Endothelial cell (in vitro differentiated cells): ENCODE measurements around the gene TOM1L2. TPM values are rescaled to one million over a fixed set of nuclear protein-coding genes. Genes with fewer than 3 reads are reported as not detected.

Source experiments
- DNase-seq: peaks from one replicate; pipeline ENCODE4 v3.0.0; 2021; ENCODE audit warnings: low spot score
- H3K27ac Mint-ChIP-seq: one replicate; pipeline ENCODE4 v1.8.0; 2021; ENCODE audit warnings: mixed read lengths, inconsistent platforms; ENCODE audit not compliant: unreplicated experiment
- H3K27me3 Mint-ChIP-seq: one replicate; pipeline ENCODE4 v1.8.0; 2021; ENCODE audit warnings: mild to moderate bottlenecking, moderate library complexity, mixed read lengths, inconsistent platforms; ENCODE audit not compliant: unreplicated experiment
- H3K36me3 Mint-ChIP-seq: one replicate; pipeline ENCODE4 v1.8.0; 2021; ENCODE audit warnings: mild to moderate bottlenecking, low read depth, mixed read lengths, inconsistent platforms; ENCODE audit not compliant: unreplicated experiment
- H3K4me1 Mint-ChIP-seq: one replicate; pipeline ENCODE4 v1.8.0; 2021; ENCODE audit warnings: mild to moderate bottlenecking, mixed read lengths, inconsistent platforms; ENCODE audit not compliant: unreplicated experiment
- H3K4me3 Mint-ChIP-seq: one replicate; pipeline ENCODE4 v1.8.0; 2021; ENCODE audit warnings: mild to moderate bottlenecking, mixed read lengths, inconsistent platforms; ENCODE audit not compliant: unreplicated experiment
- H3K9me3 Mint-ChIP-seq: one replicate; pipeline ENCODE4 v1.8.0; 2021; ENCODE audit warnings: mixed read lengths, inconsistent platforms; ENCODE audit not compliant: unreplicated experiment
- total RNA-seq: library from RNA; stranded (reverse); fragmentation: NEBNext Ultra II Directional; extraction: Animal tissue kit (Norgen Biotek cat#: 25700); gene quantifications from one replicate; pipeline ENCODE4 v1.2.1, GENCODE V29; 2021; ENCODE audit not compliant: unreplicated experiment
- TF ChIP-seq, protein P1 (sequence below): fragments of 200-600 bp; sonication (generic); IDR thresholded peaks from one replicate; pipeline ENCODE4 v1.5.0; 2021; ENCODE audit warnings: antibody characterized with exemption; ENCODE audit not compliant: unreplicated experiment

The TOM1L2 gene
- total RNA-seq, 1 donor from 2014 or later, result 26.9 TPM

DNA sequence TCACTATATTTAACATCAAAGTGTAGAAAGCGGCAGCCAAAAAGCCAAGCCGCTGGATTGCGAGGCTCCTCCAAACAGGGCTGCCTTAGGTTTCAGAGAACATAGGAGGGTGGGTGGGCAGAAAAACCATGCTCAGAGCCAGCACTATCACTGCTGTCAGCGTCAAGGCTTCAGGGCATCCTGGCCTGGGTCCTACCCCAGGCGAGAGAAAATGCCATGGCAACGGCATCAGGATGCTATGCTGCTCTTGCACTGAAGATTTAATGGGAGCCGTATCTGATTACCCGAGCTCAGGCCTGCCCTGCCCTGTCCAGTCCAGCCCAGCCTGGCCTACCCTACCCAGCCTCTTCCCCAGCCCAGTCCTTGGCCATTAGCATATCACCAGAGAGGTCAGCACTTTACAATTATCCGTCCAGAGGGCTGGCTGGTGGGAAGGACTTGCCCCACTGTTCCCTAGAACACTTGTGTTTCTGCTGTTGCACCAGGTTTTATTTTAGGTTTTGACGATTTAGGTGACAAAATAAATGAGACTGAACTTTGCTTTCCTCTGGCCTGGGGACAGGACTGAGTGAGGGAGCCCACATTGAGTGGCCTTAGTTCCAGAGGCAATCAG is 61.1 kb downstream of the TOM1L2 start:
- Mint-ChIP-seq H3K36me3 (no peaks in the 10 kb centered on the region), H3K9me3 (no peaks in the 10 kb centered on the region), H3K27ac (no peak overlapping the region), H3K4me1 (peaks cover 16% of the 10 kb centered on the region), H3K27me3 (peaks cover 2% of the 10 kb centered on the region), H3K4me3 (no peak overlapping the region)
- no peak for DNase-seq
- TF ChIP-seq, protein P1, sequence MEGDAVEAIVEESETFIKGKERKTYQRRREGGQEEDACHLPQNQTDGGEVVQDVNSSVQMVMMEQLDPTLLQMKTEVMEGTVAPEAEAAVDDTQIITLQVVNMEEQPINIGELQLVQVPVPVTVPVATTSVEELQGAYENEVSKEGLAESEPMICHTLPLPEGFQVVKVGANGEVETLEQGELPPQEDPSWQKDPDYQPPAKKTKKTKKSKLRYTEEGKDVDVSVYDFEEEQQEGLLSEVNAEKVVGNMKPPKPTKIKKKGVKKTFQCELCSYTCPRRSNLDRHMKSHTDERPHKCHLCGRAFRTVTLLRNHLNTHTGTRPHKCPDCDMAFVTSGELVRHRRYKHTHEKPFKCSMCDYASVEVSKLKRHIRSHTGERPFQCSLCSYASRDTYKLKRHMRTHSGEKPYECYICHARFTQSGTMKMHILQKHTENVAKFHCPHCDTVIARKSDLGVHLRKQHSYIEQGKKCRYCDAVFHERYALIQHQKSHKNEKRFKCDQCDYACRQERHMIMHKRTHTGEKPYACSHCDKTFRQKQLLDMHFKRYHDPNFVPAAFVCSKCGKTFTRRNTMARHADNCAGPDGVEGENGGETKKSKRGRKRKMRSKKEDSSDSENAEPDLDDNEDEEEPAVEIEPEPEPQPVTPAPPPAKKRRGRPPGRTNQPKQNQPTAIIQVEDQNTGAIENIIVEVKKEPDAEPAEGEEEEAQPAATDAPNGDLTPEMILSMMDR, result no peak

DNA sequence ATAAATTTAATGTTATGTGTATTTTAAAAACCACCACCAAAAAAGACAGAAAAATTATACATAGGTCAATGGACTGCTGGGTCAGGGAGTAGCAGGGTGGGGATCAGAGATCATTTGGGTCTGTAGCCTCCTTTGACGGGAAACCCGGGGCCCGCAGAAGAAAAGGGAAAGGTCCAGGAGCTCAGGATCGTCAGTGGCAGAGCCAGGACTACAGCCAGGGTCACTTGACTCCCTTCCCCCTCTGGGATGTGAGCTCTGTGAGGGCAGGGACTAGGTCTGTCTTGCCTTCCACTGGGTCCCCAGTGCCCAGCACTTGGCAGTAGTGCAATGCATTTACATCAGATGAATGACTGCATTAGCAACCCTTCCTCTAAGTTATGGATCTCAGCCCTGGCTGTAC is 62.1 kb downstream of the TOM1L2 start:
- Mint-ChIP-seq H3K27ac (no peak overlapping the region), H3K4me1 (peaks cover 19% of the 10 kb centered on the region), H3K36me3 (peaks cover 4% of the 10 kb centered on the region), H3K4me3 (no peak overlapping the region), H3K27me3 (peaks cover 2% of the 10 kb centered on the region), H3K9me3 (no peaks in the 10 kb centered on the region)
- no peak for DNase-seq
- TF ChIP-seq, protein P1, result no peak

DNA sequence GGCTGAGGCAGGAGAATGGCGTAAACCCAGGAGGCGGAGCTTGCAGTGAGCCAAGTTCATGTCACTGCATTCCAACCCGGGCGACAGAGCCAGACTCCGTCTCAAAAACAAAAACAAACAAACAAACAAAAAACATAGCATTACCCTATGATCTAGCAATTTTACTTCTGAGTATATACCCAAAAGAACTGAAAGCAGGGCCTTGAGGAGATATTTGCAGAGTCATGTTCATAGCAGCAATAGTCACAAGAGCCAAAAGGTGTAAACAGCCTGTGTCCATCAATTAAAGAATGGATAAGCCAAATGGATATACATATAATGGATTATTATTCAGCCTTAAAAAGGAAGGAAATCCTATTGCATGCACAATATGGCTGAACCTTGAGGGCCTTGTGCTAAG is 63.1 kb downstream of the TOM1L2 start:
- H3K9me3 Mint-ChIP-seq, result no peaks in the 10 kb centered on the region
- H3K27ac Mint-ChIP-seq, result no peak overlapping the region
- H3K4me3 Mint-ChIP-seq, result no peak overlapping the region
- no peak for DNase-seq
- TF ChIP-seq, protein P1, result no peak
- peaks cover 4% of the 10 kb centered on the region for H3K36me3 Mint-ChIP-seq
- H3K27me3 Mint-ChIP-seq, result peaks cover 2% of the 10 kb centered on the region
- H3K4me1 Mint-ChIP-seq, result peaks cover 17% of the 10 kb centered on the region

DNA sequence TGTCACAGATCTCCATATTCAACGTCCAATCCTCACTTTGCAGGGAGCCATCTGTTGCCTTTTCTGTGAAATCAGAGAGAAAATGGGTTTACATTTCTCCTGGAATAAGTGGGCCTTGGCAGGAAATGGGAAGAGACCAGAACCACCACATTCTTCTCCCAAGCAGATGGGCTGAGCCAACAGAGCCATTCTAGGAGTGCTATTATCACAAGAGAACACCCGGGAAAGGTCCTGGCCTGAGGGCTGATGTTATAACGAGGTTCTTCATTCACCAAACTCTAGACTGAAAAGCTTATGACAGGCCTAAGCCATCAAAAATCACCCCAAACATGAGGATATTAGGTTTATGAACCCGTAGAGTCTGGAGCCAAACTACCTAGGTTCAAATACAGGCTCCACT is 64.7 kb downstream of the TOM1L2 start:
- Mint-ChIP-seq H3K27me3 (peaks cover 2% of the 10 kb centered on the region), H3K36me3 (peaks cover 4% of the 10 kb centered on the region), H3K4me3 (no peak overlapping the region), H3K27ac (no peak overlapping the region), H3K9me3 (no peaks in the 10 kb centered on the region), H3K4me1 (peaks cover 17% of the 10 kb centered on the region)
- DNase-seq, result no peak
- TF ChIP-seq, protein P1, result no peak

DNA sequence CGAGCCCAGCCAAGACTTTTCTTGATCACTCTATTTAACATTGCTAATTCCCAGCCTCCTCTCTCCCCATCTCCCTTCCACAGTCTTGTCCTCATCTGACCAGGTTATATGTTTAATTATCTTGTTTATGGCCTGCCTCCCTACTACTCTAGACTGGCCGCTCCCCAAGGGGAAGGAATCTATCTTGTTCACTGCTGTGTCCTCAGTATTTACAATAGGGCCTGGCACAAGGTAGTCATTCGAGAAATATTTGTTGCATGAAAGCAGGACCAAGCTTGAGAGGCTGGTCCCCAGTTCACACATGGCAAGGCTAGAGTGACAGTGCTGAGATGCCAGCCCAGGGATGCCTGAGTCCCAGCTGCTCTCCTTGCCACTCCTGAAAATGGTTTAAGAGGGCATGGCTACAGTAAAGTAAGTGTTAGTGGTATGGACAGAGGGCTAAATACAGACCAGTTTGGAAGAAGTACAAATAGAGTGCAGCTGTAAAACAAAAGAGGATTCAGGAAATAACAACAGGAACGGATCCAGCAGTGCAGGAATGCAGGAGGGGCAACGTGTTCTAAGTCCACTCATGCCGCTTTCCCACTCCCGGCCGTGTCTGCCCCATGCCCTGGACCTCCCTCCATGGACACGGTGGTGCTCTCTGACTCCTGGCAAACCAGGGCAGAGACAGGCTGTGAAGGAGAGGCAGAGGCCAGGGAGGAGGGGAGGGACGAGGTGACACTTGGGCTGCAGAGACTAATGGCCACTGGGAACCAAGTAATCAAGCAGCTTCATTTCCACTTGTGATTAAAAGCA is 65.6 kb downstream of the TOM1L2 start:
- H3K4me3 Mint-ChIP-seq, result peak overlapping the region; percentile 77
- no peak for DNase-seq
- H3K36me3 Mint-ChIP-seq, result peaks cover 4% of the 10 kb centered on the region
- H3K4me1 Mint-ChIP-seq, result peaks cover 17% of the 10 kb centered on the region
- TF ChIP-seq, protein P1, result no peak
- H3K9me3 Mint-ChIP-seq, result no peaks in the 10 kb centered on the region
- H3K27me3 Mint-ChIP-seq, result peaks cover 2% of the 10 kb centered on the region
- H3K27ac Mint-ChIP-seq, result peak overlapping the region; percentile 65
